SK-N-SH treated with all-trans-retinoic acid at 6 μM for 48 hours (cell line): ENCODE results near the gene KAT7.

Experiments used
- ATAC-seq: fragments of 200-7000 bp; cut with Tn5 transposase; 3 replicates; pipeline ENCODE4 v1.9.1; 2020; ENCODE audit warnings: mild to moderate bottlenecking, moderate library complexity
- ARNTL ChIP-seq: fragments of 450-650 bp; formaldehyde crosslinking; IDR thresholded peaks from 2 replicates; pipeline ENCODE4 v1.5.0; 2020; ENCODE audit warnings: low read depth, mild to moderate bottlenecking, moderate library complexity, borderline replicate concordance
- BACH2 ChIP-seq: fragments of 250-450 bp; sonication (Bioruptor Pico); IDR thresholded peaks from 2 replicates; pipeline ENCODE4 v1.9.0; 2021; ENCODE audit warnings: mild to moderate bottlenecking, borderline replicate concordance
- CSDC2 ChIP-seq: fragments of 250-450 bp; sonication (Bioruptor Pico); IDR thresholded peaks from 2 replicates; pipeline ENCODE4 v1.5.0; 2020; ENCODE audit warnings: mild to moderate bottlenecking, moderate library complexity
- CSRNP3 ChIP-seq: fragments of 250-450 bp; sonication (Bioruptor Pico); IDR thresholded peaks from 2 replicates; pipeline ENCODE4 v1.5.1; 2021; ENCODE audit warnings: mild to moderate bottlenecking, moderate library complexity
- ESRRG ChIP-seq: fragments of 250-450 bp; sonication (Bioruptor Pico); IDR thresholded peaks from 2 replicates; pipeline ENCODE4 v1.6.1; 2021; ENCODE audit warnings: mild to moderate bottlenecking
- GLIS3 ChIP-seq: fragments of 250-450 bp; sonication (Bioruptor Pico); IDR thresholded peaks from 2 replicates; pipeline ENCODE4 v1.5.0; 2020; ENCODE audit warnings: mild to moderate bottlenecking, moderate library complexity
- ISL1 ChIP-seq: fragments of 250-450 bp; sonication (Bioruptor Pico); IDR thresholded peaks from 2 replicates; pipeline ENCODE4 v2.1.2; 2022; ENCODE audit warnings: mild to moderate bottlenecking, moderate library complexity
- POU6F1 ChIP-seq: fragments of 250-450 bp; sonication (Bioruptor Pico); IDR thresholded peaks from 2 replicates; pipeline ENCODE4 v1.8.0; 2021; ENCODE audit warnings: low read depth, mild to moderate bottlenecking, moderate library complexity, borderline replicate concordance
- RARB ChIP-seq: fragments of 250-450 bp; sonication (Bioruptor Pico); IDR thresholded peaks from 2 replicates; pipeline ENCODE4 v1.8.0; 2021; ENCODE audit warnings: mild to moderate bottlenecking, moderate library complexity
- SNAI2 ChIP-seq: fragments of 250-450 bp; sonication (Bioruptor Pico); IDR thresholded peaks from 2 replicates; pipeline ENCODE4 v1.5.0; 2020; ENCODE audit warnings: mild to moderate bottlenecking, moderate library complexity
- TCF4 ChIP-seq: fragments of 250-450 bp; sonication (Bioruptor Pico); IDR thresholded peaks from 2 replicates; pipeline ENCODE4 v1.8.0; 2021; ENCODE audit warnings: mild to moderate bottlenecking, moderate library complexity, borderline replicate concordance
- ZC3H10 ChIP-seq: fragments of 250-450 bp; sonication (Bioruptor Pico); IDR thresholded peaks from 2 replicates; pipeline ENCODE4 v1.5.1; 2021; ENCODE audit warnings: mild to moderate bottlenecking, moderate library complexity
- ZFP3 ChIP-seq: fragments of 250-450 bp; sonication (Bioruptor Pico); IDR thresholded peaks from 2 replicates; pipeline ENCODE4 v1.5.0; 2020; ENCODE audit warnings: mild to moderate bottlenecking, moderate library complexity
- ZFP30 ChIP-seq: fragments of 450-650 bp; formaldehyde crosslinking; IDR thresholded peaks from 2 replicates; pipeline ENCODE4 v1.5.0; 2022; ENCODE audit warnings: mild to moderate bottlenecking, moderate library complexity
- ZNF565 ChIP-seq: fragments of 450-650 bp; formaldehyde crosslinking; conservative IDR thresholded peaks from 2 replicates; pipeline ENCODE4 v1.5.0; 2020; ENCODE audit warnings: low read depth, mild to moderate bottlenecking, moderate library complexity
- ZNF70 ChIP-seq: fragments of 450-650 bp; formaldehyde crosslinking; IDR thresholded peaks from 2 replicates; pipeline ENCODE4 v1.5.0; 2020; ENCODE audit warnings: mild to moderate bottlenecking, moderate library complexity
- ZNF8 ChIP-seq: fragments of 450-650 bp; formaldehyde crosslinking; IDR thresholded peaks from 2 replicates; pipeline ENCODE4 v1.5.0; 2020; ENCODE audit warnings: mild to moderate bottlenecking, moderate library complexity
- TF ChIP-seq, protein P1 (sequence below): fragments of 250-450 bp; sonication (Bioruptor Pico); IDR thresholded peaks from 2 replicates; pipeline ENCODE4 v1.5.0; 2020; ENCODE audit warnings: mild to moderate bottlenecking, moderate library complexity
- TF ChIP-seq, protein P2 (sequence below): fragments of 250-450 bp; sonication (Bioruptor Pico); IDR thresholded peaks from 2 replicates; pipeline ENCODE4 v1.5.1; 2020; ENCODE audit warnings: low read depth, mild to moderate bottlenecking, moderate library complexity
- TF ChIP-seq, protein P3 (sequence below): fragments of 250-450 bp; sonication (Bioruptor Pico); IDR thresholded peaks from 2 replicates; pipeline ENCODE4 v1.8.0; 2020; ENCODE audit warnings: mild to moderate bottlenecking, moderate library complexity, borderline replicate concordance

The KAT7 gene

GRCh38 chr17:49861150-49861884, 72.8 kb downstream of the KAT7 start:
- peak; percentile 58 for ATAC-seq
- TF ChIP-seq TCF4 (no peak), SNAI2 (CRISPR knock-in tag) (no peak), POU6F1 (CRISPR knock-in tag) (no peak), ZFP30 (CRISPR knock-in tag) (no peak), CSDC2 (CRISPR knock-in tag) (no peak), ZNF565 (no peak), ISL1 (no peak), ZC3H10 (CRISPR knock-in tag) (no peak), CSRNP3 (CRISPR knock-in tag) (no peak)
- TF ChIP-seq, protein P1, sequence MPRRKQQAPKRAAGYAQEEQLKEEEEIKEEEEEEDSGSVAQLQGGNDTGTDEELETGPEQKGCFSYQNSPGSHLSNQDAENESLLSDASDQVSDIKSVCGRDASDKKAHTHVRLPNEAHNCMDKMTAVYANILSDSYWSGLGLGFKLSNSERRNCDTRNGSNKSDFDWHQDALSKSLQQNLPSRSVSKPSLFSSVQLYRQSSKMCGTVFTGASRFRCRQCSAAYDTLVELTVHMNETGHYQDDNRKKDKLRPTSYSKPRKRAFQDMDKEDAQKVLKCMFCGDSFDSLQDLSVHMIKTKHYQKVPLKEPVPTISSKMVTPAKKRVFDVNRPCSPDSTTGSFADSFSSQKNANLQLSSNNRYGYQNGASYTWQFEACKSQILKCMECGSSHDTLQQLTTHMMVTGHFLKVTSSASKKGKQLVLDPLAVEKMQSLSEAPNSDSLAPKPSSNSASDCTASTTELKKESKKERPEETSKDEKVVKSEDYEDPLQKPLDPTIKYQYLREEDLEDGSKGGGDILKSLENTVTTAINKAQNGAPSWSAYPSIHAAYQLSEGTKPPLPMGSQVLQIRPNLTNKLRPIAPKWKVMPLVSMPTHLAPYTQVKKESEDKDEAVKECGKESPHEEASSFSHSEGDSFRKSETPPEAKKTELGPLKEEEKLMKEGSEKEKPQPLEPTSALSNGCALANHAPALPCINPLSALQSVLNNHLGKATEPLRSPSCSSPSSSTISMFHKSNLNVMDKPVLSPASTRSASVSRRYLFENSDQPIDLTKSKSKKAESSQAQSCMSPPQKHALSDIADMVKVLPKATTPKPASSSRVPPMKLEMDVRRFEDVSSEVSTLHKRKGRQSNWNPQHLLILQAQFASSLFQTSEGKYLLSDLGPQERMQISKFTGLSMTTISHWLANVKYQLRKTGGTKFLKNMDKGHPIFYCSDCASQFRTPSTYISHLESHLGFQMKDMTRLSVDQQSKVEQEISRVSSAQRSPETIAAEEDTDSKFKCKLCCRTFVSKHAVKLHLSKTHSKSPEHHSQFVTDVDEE (CRISPR knock-in tag), result no peak

- ATAC-seq, result no peak
- TF ChIP-seq ZNF70 (CRISPR knock-in tag) (no peak), ISL1 (no peak), POU6F1 (CRISPR knock-in tag) (no peak), ZNF565 (no peak), SNAI2 (CRISPR knock-in tag) (no peak), RARB (CRISPR knock-in tag) (no peak), BACH2 (no peak), ZC3H10 (CRISPR knock-in tag) (no peak), GLIS3 (no peak), ARNTL (CRISPR knock-in tag) (no peak)
- TF ChIP-seq, protein P2, sequence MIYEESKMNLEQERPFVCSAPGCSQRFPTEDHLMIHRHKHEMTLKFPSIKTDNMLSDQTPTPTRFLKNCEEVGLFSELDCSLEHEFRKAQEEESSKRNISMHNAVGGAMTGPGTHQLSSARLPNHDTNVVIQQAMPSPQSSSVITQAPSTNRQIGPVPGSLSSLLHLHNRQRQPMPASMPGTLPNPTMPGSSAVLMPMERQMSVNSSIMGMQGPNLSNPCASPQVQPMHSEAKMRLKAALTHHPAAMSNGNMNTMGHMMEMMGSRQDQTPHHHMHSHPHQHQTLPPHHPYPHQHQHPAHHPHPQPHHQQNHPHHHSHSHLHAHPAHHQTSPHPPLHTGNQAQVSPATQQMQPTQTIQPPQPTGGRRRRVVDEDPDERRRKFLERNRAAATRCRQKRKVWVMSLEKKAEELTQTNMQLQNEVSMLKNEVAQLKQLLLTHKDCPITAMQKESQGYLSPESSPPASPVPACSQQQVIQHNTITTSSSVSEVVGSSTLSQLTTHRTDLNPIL (CRISPR knock-in tag), result no peak
These were observed 74.4 kb downstream of the KAT7 start for GRCh38 chr17:49862781-49863331.

DNA sequence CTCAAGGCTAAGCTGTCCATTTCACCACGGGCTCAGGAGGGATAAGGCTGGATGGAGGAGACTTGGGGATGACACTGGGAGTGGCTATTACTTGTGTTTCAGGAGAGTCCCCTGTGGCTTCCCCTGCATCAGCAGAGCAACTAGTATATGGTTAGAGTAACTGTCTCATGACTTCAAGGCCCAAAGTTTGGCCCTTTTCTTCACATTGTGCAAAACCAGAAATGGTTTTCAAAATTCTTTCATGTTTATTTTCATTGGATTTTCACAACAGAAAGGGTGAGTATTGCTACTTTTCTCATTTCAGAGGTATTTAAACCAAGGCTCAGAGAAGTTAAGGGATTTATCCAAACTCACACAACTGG, 77.5 kb downstream of the KAT7 start:
- TF ChIP-seq SNAI2 (CRISPR knock-in tag) (no peak), RARB (CRISPR knock-in tag) (no peak), ESRRG (no peak), ZNF565 (no peak)
- ATAC-seq, result no peak

GRCh38 chr17:49866882-49867413, 78.5 kb downstream of the KAT7 start:
- ATAC-seq, result no peak
- TF ChIP-seq ZNF8 (CRISPR knock-in tag) (no peak), CSRNP3 (CRISPR knock-in tag) (no peak), ZC3H10 (CRISPR knock-in tag) (no peak), ISL1 (no peak), ZFP3 (CRISPR knock-in tag) (no peak), ZNF565 (no peak)
- TF ChIP-seq, protein P3, sequence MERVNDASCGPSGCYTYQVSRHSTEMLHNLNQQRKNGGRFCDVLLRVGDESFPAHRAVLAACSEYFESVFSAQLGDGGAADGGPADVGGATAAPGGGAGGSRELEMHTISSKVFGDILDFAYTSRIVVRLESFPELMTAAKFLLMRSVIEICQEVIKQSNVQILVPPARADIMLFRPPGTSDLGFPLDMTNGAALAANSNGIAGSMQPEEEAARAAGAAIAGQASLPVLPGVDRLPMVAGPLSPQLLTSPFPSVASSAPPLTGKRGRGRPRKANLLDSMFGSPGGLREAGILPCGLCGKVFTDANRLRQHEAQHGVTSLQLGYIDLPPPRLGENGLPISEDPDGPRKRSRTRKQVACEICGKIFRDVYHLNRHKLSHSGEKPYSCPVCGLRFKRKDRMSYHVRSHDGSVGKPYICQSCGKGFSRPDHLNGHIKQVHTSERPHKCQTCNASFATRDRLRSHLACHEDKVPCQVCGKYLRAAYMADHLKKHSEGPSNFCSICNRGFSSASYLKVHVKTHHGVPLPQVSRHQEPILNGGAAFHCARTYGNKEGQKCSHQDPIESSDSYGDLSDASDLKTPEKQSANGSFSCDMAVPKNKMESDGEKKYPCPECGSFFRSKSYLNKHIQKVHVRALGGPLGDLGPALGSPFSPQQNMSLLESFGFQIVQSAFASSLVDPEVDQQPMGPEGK, result no peak
